Body of pancreas (tissue), 4 donors: ENCODE results near the gene CD44.

Source experiments
- CTCF ChIP-seq, 7 experiments: fragments of 450-650 bp in 4 of 7; fragments of 200-600 bp in 3 of 7; sonication (generic) in 3 of 7; IDR thresholded peaks; one replicate each; pipeline ENCODE4 v1.5.1; 2016 to 2019; ENCODE audit warnings: antibody characterized with exemption in 7 of 7
- POLR2A ChIP-seq, 3 donors: fragments of 450-650 bp; IDR thresholded peaks; one replicate each; pipeline ENCODE4 v1.6.1; 2016; ENCODE audit warnings: antibody characterized with exemption in 3 of 3, mild to moderate bottlenecking in 2 of 3

GRCh38 chr11:35153280-35153679, 14.3 kb downstream of the CD44 start:
- TF ChIP-seq CTCF (IDR thresholded peaks at IDR 0.05) (no peak), POLR2A (IDR thresholded peaks at IDR 0.05) (no peak)
